Activated naive CD8-positive, alpha-beta T cell treated with anti-CD3 and anti-CD28 coated beads for 36 hours (primary cell): ENCODE data around the gene MLX. TPM values are rescaled to one million over a fixed set of nuclear protein-coding genes. Genes with fewer than 3 reads are reported as not detected.

ENCODE experiments used
- DNase-seq: peaks from one replicate; pipeline ENCODE4 v3.0.0; 2021
- H3K27ac Mint-ChIP-seq: one replicate; pipeline ENCODE4 v1.8.0; 2022; ENCODE audit warnings: mild to moderate bottlenecking, moderate library complexity, mixed read lengths
- H3K27me3 Mint-ChIP-seq: one replicate; pipeline ENCODE4 v1.8.0; 2022; ENCODE audit warnings: mild to moderate bottlenecking, mixed read lengths
- H3K36me3 Mint-ChIP-seq: one replicate; pipeline ENCODE4 v1.8.0; 2021; ENCODE audit warnings: mild to moderate bottlenecking, mixed read lengths
- H3K4me1 Mint-ChIP-seq: one replicate; pipeline ENCODE4 v1.8.0; 2021; ENCODE audit warnings: mixed read lengths
- H3K4me3 Mint-ChIP-seq: one replicate; pipeline ENCODE4 v1.8.0; 2022; ENCODE audit warnings: mild to moderate bottlenecking, moderate library complexity, mixed read lengths
- H3K9me3 Mint-ChIP-seq: one replicate; pipeline ENCODE4 v1.8.0; 2022; ENCODE audit warnings: mixed read lengths
- total RNA-seq, 2 experiments: library from RNA; stranded (reverse); gene quantifications; one replicate each; pipeline ENCODE4 v1.2.3, GENCODE V29; 2021

MLX gene, protein sequence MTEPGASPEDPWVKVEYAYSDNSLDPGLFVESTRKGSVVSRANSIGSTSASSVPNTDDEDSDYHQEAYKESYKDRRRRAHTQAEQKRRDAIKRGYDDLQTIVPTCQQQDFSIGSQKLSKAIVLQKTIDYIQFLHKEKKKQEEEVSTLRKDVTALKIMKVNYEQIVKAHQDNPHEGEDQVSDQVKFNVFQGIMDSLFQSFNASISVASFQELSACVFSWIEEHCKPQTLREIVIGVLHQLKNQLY
- 10 to 100 TPM; 57.3 to 57.5 TPM for total RNA-seq

GRCh38 chr17:42566883-42567573 is at the start of gene MLX:
Gene MLX, plus strand, starts transcription at chr17:42567100. Its CDS starts 25 bp downstream, at chr17:42567125.
- Mint-ChIP-seq H3K4me3 (peak within 1 kb of the TSS; percentile 97), H3K36me3 (peaks cover 44% of the 10 kb centered on the region)

GRCh38 chr17:42517516-42517915 is 49.4 kb upstream of the MLX start:
- no peak overlapping the region for H3K4me3 Mint-ChIP-seq
- H3K27me3 Mint-ChIP-seq: no peaks in the 10 kb centered on the region
- no peaks in the 10 kb centered on the region for H3K9me3 Mint-ChIP-seq

More at GRCh38 chr17:42566883-42567573, at the start of gene MLX:
- peak; percentile 95 for DNase-seq
- H3K4me1 Mint-ChIP-seq: peaks cover 43% of the 10 kb centered on the region
- peak within 1 kb of the TSS; percentile 96 for H3K27ac Mint-ChIP-seq
- H3K27me3 Mint-ChIP-seq: no peaks in the 10 kb centered on the region
- no peaks in the 10 kb centered on the region for H3K9me3 Mint-ChIP-seq

GRCh38 chr17:42518046-42518754 is 48.7 kb upstream of the MLX start:
- peaks cover 2% of the 10 kb centered on the region for H3K36me3 Mint-ChIP-seq
- DNase-seq: no peak
- no peak overlapping the region for H3K4me3 Mint-ChIP-seq
- peaks cover 4% of the 10 kb centered on the region for H3K4me1 Mint-ChIP-seq
- H3K27me3 Mint-ChIP-seq: no peaks in the 10 kb centered on the region
- H3K9me3 Mint-ChIP-seq: no peaks in the 10 kb centered on the region
- H3K27ac Mint-ChIP-seq: no peak overlapping the region

More at GRCh38 chr17:42517516-42517915, 49.4 kb upstream of the MLX start:
- peaks cover 2% of the 10 kb centered on the region for H3K36me3 Mint-ChIP-seq
- peaks cover 4% of the 10 kb centered on the region for H3K4me1 Mint-ChIP-seq
- no peak overlapping the region for H3K27ac Mint-ChIP-seq
- peak; percentile 72 for DNase-seq

GRCh38 chr17:42518755-42519545 is 48.0 kb upstream of the MLX start:
- H3K4me3 Mint-ChIP-seq: no peak overlapping the region
- H3K27ac Mint-ChIP-seq: no peak overlapping the region
- peaks cover 4% of the 10 kb centered on the region for H3K4me1 Mint-ChIP-seq
- peaks cover 2% of the 10 kb centered on the region for H3K36me3 Mint-ChIP-seq
- H3K9me3 Mint-ChIP-seq: no peaks in the 10 kb centered on the region
- no peak for DNase-seq
- H3K27me3 Mint-ChIP-seq: no peaks in the 10 kb centered on the region

DNA sequence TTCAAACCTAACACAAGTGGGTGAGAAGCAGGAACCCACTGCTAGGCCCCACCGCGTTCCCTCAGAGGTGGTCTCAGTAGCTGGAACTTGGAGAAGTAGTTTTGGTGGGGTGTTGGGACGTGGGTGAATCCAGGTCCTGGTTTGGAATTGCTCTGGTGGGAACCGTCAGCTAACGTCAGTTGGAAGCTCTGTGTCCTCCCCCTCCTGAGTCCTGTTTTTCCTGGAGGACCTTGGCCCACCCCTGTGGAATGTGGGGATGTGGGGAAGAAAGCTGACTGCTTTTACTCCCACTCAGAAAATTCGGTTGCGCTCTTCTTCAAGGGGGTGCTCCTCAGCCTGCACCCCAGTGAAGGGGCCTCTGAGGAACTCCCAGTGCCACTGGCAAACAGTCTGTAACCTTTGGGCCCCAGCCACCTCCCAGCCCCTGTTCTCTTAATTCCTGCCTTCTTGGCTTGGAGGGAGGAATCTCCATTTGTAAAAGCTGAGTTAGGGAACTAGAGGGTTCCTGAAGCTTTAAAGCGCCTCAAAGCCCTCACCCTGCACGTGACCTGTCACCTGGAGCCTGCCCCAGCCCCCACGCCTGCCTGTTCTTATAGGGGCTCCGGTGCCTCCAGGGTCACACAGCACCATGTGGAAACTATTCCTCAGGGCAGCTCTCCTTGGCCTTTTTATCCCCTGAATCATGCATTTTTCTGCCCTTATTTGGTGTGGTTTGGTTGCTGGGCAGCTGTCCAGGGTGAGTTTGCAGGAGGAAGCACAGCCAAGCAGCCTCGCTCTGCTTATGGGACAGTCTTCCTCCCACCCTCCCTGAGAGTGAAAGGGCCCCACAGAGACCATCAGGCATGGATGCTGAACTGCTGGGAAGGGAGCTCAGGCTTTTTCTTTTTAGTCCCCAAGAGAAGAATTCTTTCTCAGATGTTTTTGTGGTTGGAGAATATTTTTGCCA is 47.1 kb upstream of the MLX start:
- peaks cover 9% of the 10 kb centered on the region for H3K4me1 Mint-ChIP-seq
- no peak for DNase-seq
- no peak overlapping the region for H3K4me3 Mint-ChIP-seq
- H3K9me3 Mint-ChIP-seq: no peaks in the 10 kb centered on the region
- H3K27ac Mint-ChIP-seq: no peak overlapping the region
- no peaks in the 10 kb centered on the region for H3K27me3 Mint-ChIP-seq
- peaks cover 2% of the 10 kb centered on the region for H3K36me3 Mint-ChIP-seq

- Mint-ChIP-seq H3K9me3 (no peaks in the 10 kb centered on the region), H3K27ac (no peak overlapping the region), H3K27me3 (no peaks in the 10 kb centered on the region), H3K4me1 (peaks cover 9% of the 10 kb centered on the region), H3K36me3 (peaks cover 2% of the 10 kb centered on the region), H3K4me3 (no peak overlapping the region)
- peak; percentile 34 for DNase-seq
Measured at GRCh38 chr17:42520540-42520951, 46.4 kb upstream of the MLX start.

DNA sequence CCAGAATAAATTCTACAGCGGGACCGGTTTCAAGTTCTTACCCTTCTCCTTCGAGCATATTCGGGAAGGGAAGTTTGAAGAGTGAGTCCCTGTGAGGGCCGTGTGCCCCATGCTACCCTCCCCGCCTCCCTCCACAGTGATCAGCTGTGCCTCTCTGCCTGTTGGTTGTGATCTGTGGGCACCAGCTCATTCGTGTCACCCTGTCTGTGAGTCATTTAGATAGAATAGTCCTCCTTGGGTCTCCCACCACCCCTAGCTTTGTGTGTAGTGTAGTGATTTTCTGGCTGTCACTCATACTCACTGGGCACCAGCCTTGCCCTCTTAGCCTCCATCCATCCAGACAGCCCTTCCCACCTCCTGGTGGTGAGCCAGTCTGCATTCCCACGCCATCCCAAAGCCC is 45.9 kb upstream of the MLX start:
- Mint-ChIP-seq H3K4me1 (peaks cover 9% of the 10 kb centered on the region), H3K36me3 (peaks cover 2% of the 10 kb centered on the region), H3K27ac (no peak overlapping the region), H3K4me3 (no peak overlapping the region), H3K27me3 (no peaks in the 10 kb centered on the region), H3K9me3 (no peaks in the 10 kb centered on the region)
- no peak for DNase-seq

DNA sequence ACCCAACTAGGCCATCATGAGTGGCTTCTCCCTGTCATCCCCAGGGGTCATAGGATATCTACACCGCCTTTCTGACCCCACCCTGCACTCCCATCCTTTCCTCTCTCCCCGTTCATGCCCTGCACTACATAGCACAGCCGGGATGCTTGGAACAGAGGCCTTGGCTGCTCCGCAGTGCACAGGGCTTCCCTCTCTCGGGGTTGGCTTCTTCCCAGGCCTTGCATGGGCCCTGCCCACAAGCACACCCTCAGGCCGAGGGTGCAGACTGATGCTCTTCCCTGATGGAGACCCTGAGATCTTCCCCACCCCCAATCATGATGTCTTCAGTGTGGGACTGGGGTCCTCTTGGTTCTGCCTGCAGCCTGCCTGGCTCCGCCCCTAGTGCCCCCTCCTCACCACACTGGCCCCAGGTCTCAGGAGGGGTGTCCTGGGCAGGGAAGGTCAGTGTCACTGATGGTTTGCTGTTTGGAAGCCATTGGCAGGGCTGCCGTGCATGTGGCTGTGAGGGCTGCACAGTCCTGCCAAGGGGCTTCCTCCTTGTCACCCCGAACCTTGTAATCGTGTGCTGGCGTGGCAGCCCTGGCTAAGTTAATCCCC is 45.1 kb upstream of the MLX start:
- H3K9me3 Mint-ChIP-seq: no peaks in the 10 kb centered on the region
- DNase-seq: no peak
- H3K4me1 Mint-ChIP-seq: peaks cover 9% of the 10 kb centered on the region
- peaks cover 2% of the 10 kb centered on the region for H3K36me3 Mint-ChIP-seq
- no peaks in the 10 kb centered on the region for H3K27me3 Mint-ChIP-seq
- no peak overlapping the region for H3K4me3 Mint-ChIP-seq
- H3K27ac Mint-ChIP-seq: no peak overlapping the region

GRCh38 chr17:42522263-42522790 is 44.6 kb upstream of the MLX start:
- no peak for DNase-seq
- H3K9me3 Mint-ChIP-seq: no peaks in the 10 kb centered on the region
- no peaks in the 10 kb centered on the region for H3K27me3 Mint-ChIP-seq
- H3K4me1 Mint-ChIP-seq: peaks cover 12% of the 10 kb centered on the region
- no peak overlapping the region for H3K27ac Mint-ChIP-seq
- H3K4me3 Mint-ChIP-seq: no peak overlapping the region
- peaks cover 2% of the 10 kb centered on the region for H3K36me3 Mint-ChIP-seq

DNA sequence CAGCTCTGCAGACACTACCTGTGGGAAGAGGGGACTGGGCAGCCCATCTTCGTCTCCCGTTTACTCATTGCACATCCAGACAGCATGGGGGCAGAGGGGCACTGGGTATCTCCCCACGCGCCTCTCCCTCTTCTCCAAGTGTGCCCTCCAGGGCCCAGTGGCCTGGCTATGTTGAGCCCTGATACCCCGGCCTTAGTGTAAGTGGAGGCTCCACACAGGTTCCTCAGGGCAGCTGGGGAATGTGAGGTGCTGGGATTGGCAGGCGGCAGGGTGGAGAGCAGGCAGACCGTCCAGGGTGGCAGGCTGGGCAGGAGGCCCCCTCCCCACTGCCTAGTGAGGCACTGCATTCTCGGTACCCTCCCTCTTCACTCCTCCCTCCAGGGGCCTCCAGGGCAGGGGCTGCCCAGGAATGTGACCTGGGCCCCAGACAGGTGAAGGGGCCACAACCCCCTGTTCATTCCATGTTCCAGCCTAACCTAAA is 44.1 kb upstream of the MLX start:
- no peak for DNase-seq
- H3K9me3 Mint-ChIP-seq: no peaks in the 10 kb centered on the region
- no peak overlapping the region for H3K27ac Mint-ChIP-seq
- H3K4me1 Mint-ChIP-seq: peaks cover 10% of the 10 kb centered on the region
- H3K36me3 Mint-ChIP-seq: peaks cover 2% of the 10 kb centered on the region
- H3K27me3 Mint-ChIP-seq: no peaks in the 10 kb centered on the region
- no peak overlapping the region for H3K4me3 Mint-ChIP-seq

DNA sequence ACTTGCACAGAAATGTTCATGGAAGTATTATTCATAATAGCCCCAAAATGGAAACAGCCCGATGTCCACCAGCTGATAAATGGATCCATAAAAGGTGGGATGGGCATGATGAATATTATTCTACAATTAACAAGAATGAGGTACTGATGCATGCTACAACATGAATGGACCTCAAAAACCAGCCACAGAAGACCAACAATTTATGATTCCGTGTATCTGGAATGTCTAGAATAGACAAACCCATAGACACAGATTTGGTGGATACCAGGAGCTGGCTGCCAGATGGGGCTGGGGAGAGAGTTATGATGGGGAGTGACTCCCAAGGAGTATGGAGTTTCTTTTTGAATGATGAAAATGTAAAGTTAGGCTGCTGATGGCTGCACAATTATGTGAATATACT is 41.7 kb upstream of the MLX start:
- peaks cover 2% of the 10 kb centered on the region for H3K36me3 Mint-ChIP-seq
- no peaks in the 10 kb centered on the region for H3K9me3 Mint-ChIP-seq
- H3K4me3 Mint-ChIP-seq: no peak overlapping the region
- H3K27me3 Mint-ChIP-seq: no peaks in the 10 kb centered on the region
- H3K27ac Mint-ChIP-seq: no peak overlapping the region
- DNase-seq: no peak
- peaks cover 18% of the 10 kb centered on the region for H3K4me1 Mint-ChIP-seq

- Mint-ChIP-seq H3K4me3 (no peak overlapping the region), H3K9me3 (no peaks in the 10 kb centered on the region), H3K4me1 (peaks cover 27% of the 10 kb centered on the region), H3K36me3 (peaks cover 2% of the 10 kb centered on the region), H3K27ac (no peak overlapping the region), H3K27me3 (no peaks in the 10 kb centered on the region)
- DNase-seq: no peak
Measured at GRCh38 chr17:42526031-42526444, 40.9 kb upstream of the MLX start.

DNA sequence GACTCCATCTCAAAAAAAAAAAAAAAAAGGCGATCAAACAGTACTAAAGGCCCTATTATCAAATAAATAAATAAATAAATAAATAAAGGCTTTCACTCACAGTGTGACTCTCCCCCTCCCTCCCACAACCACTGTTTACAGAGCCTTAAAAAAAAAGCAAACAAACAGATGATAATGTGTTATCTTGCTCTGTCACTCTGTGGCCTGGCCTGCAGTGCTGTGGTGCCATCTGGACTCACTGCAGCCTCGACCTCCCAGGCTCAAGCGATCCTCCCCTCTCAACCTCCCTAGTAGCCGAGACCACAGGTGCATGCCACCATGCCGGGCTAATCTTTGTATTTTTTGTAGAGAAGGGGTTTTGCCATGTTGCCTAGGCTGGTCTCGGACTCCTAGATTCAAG is 39.0 kb upstream of the MLX start:
- H3K9me3 Mint-ChIP-seq: no peaks in the 10 kb centered on the region
- no peak overlapping the region for H3K4me3 Mint-ChIP-seq
- H3K4me1 Mint-ChIP-seq: peaks cover 35% of the 10 kb centered on the region
- no peaks in the 10 kb centered on the region for H3K27me3 Mint-ChIP-seq
- H3K27ac Mint-ChIP-seq: no peak overlapping the region
- no peaks in the 10 kb centered on the region for H3K36me3 Mint-ChIP-seq
- no peak for DNase-seq
